Measurements from ENCODE around the gene PLBD1. TPM values are rescaled to one million over a fixed set of nuclear protein-coding genes. Genes with fewer than 3 reads are reported as not detected.

PLBD1 gene
- total RNA-seq, 3 donors from 2014 or later = 12.1 to 20.6 (median 19.8) TPM

GRCh38 chr12:14545144-14546124 lies 22.2 kb downstream of the PLBD1 start:
- no peaks in the 10 kb centered on the region for H3K27me3 ChIP-seq
- no peak for DNase-seq (ENCODE audit: low spot score in 2 of 2)
- H3K36me3 ChIP-seq = no peaks in the 10 kb centered on the region
- H3K9me3 ChIP-seq = no peaks in the 10 kb centered on the region
- H3K4me1 ChIP-seq = no peaks in the 10 kb centered on the region
- H3K27ac ChIP-seq = no peak overlapping the region
- H3K4me3 ChIP-seq = no peak overlapping the region
- intact Hi-C loops (cut with DNase I; ENCODE audit: low total_unique reads) = no loop called here
- no peak for TF ChIP-seq POLR2AphosphoS5 (IDR thresholded peaks at IDR 0.05)
- no peak for TF ChIP-seq POLR2A (IDR thresholded peaks at IDR 0.05)
- TF ChIP-seq CTCF (IDR thresholded peaks at IDR 0.05) = no peak

- no peak for TF ChIP-seq CTCF (IDR thresholded peaks at IDR 0.05)
- TF ChIP-seq POLR2A (IDR thresholded peaks at IDR 0.05) = no peak
- TF ChIP-seq POLR2AphosphoS5 (IDR thresholded peaks at IDR 0.05) = no peak
- no peaks in the 10 kb centered on the region for H3K27me3 ChIP-seq
- no peaks in the 10 kb centered on the region for H3K36me3 ChIP-seq
- no peak for DNase-seq (ENCODE audit: low spot score in 2 of 2)
- H3K4me1 ChIP-seq = no peaks in the 10 kb centered on the region
- H3K27ac ChIP-seq = no peak overlapping the region
- H3K4me3 ChIP-seq = no peak overlapping the region
- intact Hi-C loops (cut with DNase I; ENCODE audit: low total_unique reads) = no loop called here
- H3K9me3 ChIP-seq = no peaks in the 10 kb centered on the region
These were observed 26.8 kb downstream of the PLBD1 start for GRCh38 chr12:14540801-14541462.

GRCh38 chr12:14537088-14537487 lies 30.6 kb downstream of the PLBD1 start:
- no peak for TF ChIP-seq CTCF (IDR thresholded peaks at IDR 0.05)
- no peak for TF ChIP-seq POLR2AphosphoS5 (IDR thresholded peaks at IDR 0.05)
- no peak for TF ChIP-seq POLR2A (IDR thresholded peaks at IDR 0.05)
- H3K4me3 ChIP-seq = no peak overlapping the region
- H3K4me1 ChIP-seq = no peaks in the 10 kb centered on the region
- H3K9me3 ChIP-seq = no peaks in the 10 kb centered on the region
- H3K27me3 ChIP-seq = no peaks in the 10 kb centered on the region
- H3K27ac ChIP-seq = no peak overlapping the region
- DNase-seq (ENCODE audit: low spot score in 2 of 2) = no peak
- H3K36me3 ChIP-seq = no peaks in the 10 kb centered on the region
- intact Hi-C loops (cut with DNase I; ENCODE audit: low total_unique reads) = no loop called here

- Histone ChIP-seq H3K4me1 (no peaks in the 10 kb centered on the region), H3K27me3 (no peaks in the 10 kb centered on the region), H3K27ac (no peak overlapping the region), H3K9me3 (no peaks in the 10 kb centered on the region), H3K4me3 (no peak overlapping the region), H3K36me3 (no peaks in the 10 kb centered on the region)
- intact Hi-C loops (cut with DNase I; ENCODE audit: low total_unique reads) = no loop called here
- TF ChIP-seq CTCF (IDR thresholded peaks at IDR 0.05) (no peak), POLR2A (IDR thresholded peaks at IDR 0.05) (no peak), POLR2AphosphoS5 (IDR thresholded peaks at IDR 0.05) (no peak)
- no peak for DNase-seq (ENCODE audit: low spot score in 2 of 2)
These were observed 35.5 kb downstream of the PLBD1 start for GRCh38 chr12:14532152-14532551.

- H3K36me3 ChIP-seq = no peaks in the 10 kb centered on the region
- H3K4me1 ChIP-seq = no peaks in the 10 kb centered on the region
- intact Hi-C loops (cut with DNase I; ENCODE audit: low total_unique reads) = no loop called here
- DNase-seq (ENCODE audit: low spot score in 2 of 2) = no peak
- H3K27me3 ChIP-seq = no peaks in the 10 kb centered on the region
- no peak for TF ChIP-seq POLR2AphosphoS5 (IDR thresholded peaks at IDR 0.05)
- TF ChIP-seq POLR2A (IDR thresholded peaks at IDR 0.05) = no peak
- TF ChIP-seq CTCF (IDR thresholded peaks at IDR 0.05) = no peak
- H3K27ac ChIP-seq = no peak overlapping the region
- H3K4me3 ChIP-seq = no peak overlapping the region
- H3K9me3 ChIP-seq = peaks cover 18 to 39% of the 10 kb centered on the region in 2 donors
These were observed 41.7 kb downstream of the PLBD1 start for GRCh38 chr12:14525964-14526363.
